ENCODE measurements around the gene IL23A. TPM values are rescaled to one million over a fixed set of nuclear protein-coding genes. Genes with fewer than 3 reads are reported as not detected.

The IL23A gene, protein sequence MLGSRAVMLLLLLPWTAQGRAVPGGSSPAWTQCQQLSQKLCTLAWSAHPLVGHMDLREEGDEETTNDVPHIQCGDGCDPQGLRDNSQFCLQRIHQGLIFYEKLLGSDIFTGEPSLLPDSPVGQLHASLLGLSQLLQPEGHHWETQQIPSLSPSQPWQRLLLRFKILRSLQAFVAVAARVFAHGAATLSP
- polyA plus RNA-seq, result not detected in 2 replicates

DNA sequence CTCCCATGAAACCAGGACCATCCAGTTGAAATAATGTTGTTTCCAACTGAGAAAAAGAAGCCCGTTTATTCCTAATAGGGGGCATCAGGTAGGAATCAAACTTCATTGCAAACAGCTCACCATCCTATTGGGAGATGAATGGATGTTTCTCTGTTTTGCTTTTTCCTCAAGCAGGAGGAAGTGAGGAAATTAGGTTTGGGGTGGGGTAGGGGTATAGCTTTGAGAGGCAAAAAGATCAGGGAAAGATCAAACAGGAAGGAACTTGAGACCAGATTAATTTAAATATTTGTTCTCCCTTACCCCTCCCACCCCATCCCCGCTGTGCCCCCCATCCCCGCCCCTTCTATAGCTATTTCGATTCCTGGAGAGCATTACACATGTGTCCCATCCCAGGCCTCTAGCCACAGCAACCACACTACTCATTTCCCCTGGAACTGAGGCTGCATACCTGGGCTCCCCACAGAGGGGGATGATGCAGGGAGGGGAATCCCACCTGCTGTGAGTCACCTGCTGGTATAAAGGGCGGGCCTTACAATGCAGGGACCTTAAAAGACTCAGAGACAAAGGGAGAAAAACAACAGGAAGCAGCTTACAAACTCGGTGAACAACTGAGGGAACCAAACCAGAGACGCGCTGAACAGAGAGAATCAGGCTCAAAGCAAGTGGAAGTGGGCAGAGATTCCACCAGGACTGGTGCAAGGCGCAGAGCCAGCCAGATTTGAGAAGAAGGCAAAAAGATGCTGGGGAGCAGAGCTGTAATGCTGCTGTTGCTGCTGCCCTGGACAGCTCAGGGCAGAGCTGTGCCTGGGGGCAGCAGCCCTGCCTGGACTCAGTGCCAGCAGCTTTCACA, at the start of gene IL23A:
Gene IL23A, plus strand, starts transcription at position 577 of the 850 bp plus-strand sequence. Its CDS starts 161 bp downstream, at position 738.

DNA sequence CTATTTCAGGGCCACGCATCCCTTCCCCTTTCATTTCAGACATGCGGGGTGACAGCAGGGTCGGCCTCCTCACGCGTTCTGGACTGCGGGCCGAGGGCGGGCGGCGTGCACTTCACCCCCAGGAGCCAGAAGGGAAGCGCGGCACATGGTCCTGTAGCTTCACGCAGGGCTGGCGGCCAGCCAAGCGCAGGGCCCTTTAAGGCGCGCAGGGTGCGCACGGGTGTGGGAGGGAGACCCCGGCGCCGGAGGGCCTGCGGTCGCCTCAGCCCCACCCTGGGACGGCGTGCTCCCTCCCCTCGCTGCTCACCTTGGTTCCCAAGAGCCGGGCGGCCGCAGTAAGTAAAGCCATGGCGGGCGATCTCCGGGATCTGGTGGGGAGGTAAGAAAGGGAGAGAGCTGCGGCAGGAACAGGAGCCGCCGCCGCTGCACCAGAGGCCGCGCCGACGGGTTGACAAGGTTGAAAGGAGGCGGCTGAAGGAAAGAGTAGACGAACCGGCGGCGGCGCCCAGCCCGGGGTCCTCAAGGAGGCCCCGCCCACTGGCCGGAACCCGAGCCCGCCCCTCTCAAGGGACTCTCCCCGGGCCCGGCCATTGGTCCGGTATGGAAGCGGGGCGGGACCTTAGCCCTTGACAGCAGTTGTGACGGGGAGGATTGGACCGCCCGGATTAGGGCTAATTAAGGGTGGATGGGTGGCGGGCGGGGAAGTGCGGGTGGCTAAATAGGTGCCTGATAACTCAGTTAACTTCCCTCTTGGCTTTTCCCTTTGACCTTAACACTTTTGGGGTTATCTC, 38.6 kb upstream of the IL23A start, which contains the start of gene CS:
Gene CS, minus strand, starts transcription at position 478 of the 791 bp plus-strand sequence. Its CDS starts 129 bp downstream, at position 349.

DNA sequence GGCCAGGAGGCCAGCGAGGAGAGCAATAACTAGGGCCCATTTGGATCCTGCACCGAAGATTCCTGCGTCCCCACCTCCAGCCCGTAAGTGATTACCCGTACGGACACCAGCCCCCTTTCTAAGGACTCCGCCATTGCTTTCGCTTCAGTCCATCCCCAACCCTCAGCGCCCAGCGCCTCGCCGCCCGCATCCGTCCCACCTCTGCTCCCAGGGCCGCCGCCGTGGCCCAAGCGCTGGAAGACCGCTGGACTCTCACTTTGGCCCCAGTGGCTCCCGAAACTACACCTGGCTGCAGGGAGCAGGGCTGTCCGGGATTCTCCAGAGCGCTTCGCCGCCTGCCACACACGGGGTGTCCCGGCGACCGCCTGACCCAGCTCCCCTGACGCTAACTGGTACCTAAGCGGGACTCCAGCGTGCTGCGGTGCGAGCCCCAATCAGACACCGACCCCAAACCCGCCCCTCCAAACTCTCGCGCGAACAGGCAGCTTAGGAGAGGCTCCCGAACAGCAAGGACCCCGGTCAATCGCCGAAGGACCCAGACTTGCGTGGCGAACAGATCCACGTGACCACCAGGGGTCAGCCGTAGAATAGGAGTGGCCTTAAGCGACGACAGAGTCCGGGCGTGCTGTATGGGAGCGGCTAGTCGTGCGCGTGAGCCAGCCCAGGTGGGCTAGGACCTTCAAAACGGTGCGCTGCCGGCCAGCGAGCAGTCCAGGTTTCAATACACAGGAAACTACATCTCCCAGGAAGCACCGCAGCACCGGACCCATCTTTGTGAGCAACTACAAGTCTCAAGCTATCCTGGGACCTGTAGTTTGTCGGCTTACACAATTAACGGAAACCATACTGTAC, 22.8 kb upstream of the IL23A start, which contains the start of gene CNPY2:
Gene CNPY2, minus strand, starts transcription at position 367 of the 852 bp plus-strand sequence. CDS start 771 bp downstream, outside the sequence.

DNA sequence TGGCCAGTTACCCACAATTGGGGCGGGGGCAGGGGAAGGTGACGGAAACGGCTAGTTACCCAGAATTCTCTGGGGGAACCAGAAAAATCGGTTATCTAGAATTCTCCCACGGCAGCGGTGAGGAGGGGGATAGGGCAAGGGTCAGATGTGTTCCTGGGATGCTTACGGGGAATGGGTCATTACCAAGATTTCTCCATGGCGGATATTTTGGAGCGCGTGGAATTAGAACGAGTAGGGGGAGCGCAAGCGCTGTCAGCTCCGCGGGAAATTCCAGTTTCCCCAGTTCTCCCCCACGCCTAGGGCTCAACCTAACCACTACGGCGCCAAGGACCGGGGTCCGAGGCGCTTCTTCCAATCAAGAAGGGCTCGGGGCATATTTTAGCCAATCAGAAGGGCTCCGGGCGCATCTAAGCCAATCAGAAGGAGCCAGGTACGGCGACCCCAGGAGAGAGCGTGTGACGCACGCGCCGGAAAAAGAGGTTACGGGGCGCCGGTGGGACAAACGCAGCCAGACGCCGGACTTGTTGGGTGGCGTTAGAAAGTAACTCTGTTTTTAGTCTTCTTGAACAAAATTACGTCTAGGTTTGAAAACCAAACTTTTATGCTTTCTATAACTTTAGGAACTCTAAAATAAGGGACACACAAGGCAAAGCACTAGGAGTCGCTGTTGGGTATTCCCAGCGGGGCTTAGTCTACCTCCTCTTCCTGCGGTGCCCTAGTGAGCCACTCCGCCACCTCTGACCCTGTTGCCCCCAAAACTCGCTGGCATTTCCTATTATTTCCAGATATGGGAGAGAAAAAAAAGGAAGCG, 4.8 kb upstream of the IL23A start, which contains the start of gene PAN2:
Gene PAN2, minus strand, starts transcription at position 322 of the 811 bp plus-strand sequence. CDS start 906 bp downstream, outside the sequence.

DNA sequence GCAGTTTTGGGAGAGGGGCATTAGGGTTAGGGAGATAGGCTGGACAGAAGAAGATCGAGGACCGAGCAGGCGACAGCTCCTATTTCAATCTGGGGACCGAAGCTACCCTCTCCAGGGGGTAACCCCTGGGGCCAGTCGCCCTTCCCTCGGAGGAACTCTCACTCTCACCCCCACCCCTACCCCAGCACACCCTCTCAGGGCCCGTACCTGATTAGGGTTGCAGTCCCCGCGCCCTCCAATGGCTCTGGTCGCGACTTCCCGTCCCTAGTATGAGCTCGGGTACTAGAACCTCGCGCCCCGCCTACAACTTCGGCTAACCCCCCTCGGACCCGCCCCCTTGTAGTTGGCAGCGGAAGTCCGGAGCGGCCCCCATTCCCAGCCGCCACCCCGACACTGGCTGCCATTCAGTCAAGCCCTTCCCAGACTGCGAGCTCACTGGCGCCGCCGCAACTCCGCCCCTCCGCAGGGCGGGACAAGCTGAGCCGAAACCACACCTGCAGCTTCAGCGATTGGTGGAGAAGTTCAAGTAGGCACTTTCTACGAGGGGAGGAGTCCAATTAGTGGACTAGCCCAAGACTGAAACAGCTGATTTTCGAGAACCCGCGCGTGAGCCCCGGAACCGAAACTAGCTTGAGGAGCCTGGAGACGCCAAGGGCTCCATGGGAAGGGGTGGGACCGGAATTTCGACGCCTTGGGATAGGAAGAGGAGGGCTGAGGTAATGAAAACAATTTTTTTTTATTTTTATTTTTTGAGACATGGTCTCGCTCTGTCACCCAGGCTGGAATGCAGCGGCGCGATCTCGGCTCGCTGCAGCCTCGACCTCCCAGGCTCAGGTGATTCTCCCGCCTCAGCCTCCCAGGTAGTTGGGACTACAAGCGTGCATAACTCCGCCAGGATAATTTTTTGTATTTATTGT, 21.4 kb downstream of the IL23A start, which contains the start of gene STAT2:
Gene STAT2, minus strand, starts transcription at position 257 of the 917 bp plus-strand sequence. CDS start 3,536 bp downstream, outside the sequence.

DNA sequence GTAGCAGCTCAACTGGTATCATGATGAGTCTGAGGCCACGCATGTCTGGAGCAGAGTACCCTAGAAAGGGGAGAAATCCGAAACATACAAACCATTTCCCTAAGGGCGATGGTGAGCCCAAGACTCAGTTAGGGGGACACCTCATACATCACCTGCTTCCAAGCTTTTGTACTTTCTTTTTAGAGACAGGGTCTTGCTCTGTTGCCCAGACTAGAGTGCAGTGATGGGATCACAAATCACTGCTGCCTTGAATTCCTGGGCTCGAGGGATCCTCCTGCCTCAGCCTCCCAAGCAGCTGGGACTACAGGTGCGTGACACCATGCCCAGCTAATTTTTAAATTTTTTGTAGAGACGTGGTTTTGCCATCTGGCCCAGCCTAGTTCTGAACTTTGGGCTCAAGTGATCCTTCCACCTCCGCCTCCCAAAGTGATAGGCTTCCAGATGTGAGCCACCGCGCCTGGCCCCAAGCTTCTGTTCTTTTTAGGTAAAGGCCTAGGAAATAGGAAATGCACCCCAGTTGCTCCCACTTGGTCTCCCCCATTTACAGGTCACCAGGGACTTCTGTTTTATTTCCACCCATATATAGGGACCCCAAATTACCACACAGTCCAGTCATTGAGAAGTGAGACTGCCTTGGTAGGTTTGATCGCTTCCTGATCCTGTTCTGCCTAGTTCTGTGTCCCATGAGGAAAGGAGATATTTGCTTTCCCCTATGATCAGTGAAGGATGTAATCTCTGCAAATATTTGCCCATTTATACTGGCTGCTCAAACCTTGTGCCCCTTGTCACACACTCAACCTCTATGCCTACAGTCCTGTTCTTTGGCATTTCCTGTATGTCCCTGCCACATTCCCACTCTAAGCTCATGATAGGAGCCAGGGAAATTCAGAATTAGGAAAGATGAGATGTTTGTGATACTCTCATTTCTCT, 23.7 kb downstream of the IL23A start, which contains the start of gene APOF:
Gene APOF, minus strand, starts transcription at position 728 of the 930 bp plus-strand sequence. Its CDS starts 112 bp downstream, at position 616.

Other genes starting within 250 kb of the IL23A start
- gene PA2G4, start 234.3 kb upstream of the IL23A start, polyA plus RNA-seq, result 51.7 and 59.1 TPM in 2 replicates
- 1,996 and 2,354 TPM in 2 replicates for gene RPL41, start 222.3 kb upstream of the IL23A start, polyA plus RNA-seq
- gene ZC3H10, start 220.6 kb upstream of the IL23A start, polyA plus RNA-seq, result 0.46 and 0.65 TPM in 2 replicates
- 0.99 and 9.1 TPM in 2 replicates for gene ESYT1, start 210.6 kb upstream of the IL23A start, polyA plus RNA-seq
- 99.3 and 105 TPM in 2 replicates for gene MYL6B, start 186.3 kb upstream of the IL23A start, polyA plus RNA-seq
- 2,053 and 2,241 TPM in 2 replicates for gene MYL6, start 180.5 kb upstream of the IL23A start, polyA plus RNA-seq
- gene SMARCC2, start 149.4 kb upstream of the IL23A start, polyA plus RNA-seq, result 52.8 and 59.7 TPM in 2 replicates
- 12.4 and 13.5 TPM in 2 replicates for gene RNF41, start 117.0 kb upstream of the IL23A start, polyA plus RNA-seq
- 28.3 and 36.4 TPM in 2 replicates for gene NABP2, start 114.5 kb upstream of the IL23A start, polyA plus RNA-seq
- not detected in 2 replicates for gene SLC39A5, start 108.8 kb upstream of the IL23A start, polyA plus RNA-seq
- gene ANKRD52, start 80.5 kb upstream of the IL23A start, polyA plus RNA-seq, result 4.2 and 10.7 TPM in 2 replicates
- gene COQ10A, start 71.9 kb upstream of the IL23A start, polyA plus RNA-seq, result 6.7 and 8.2 TPM in 2 replicates
- 117 and 124 TPM in 2 replicates for gene CS, start 38.6 kb upstream of the IL23A start, polyA plus RNA-seq
- 115 and 134 TPM in 2 replicates for gene CNPY2, start 22.9 kb upstream of the IL23A start, polyA plus RNA-seq
- gene PAN2, start 4.9 kb upstream of the IL23A start, polyA plus RNA-seq, result 10.5 and 12.1 TPM in 2 replicates
- gene STAT2, start 21.2 kb downstream of the IL23A start, polyA plus RNA-seq, result 9.7 and 26.8 TPM in 2 replicates
- 0.32 TPM in 1 of 2 replicates, not detected in the other for gene APOF, start 24.0 kb downstream of the IL23A start, polyA plus RNA-seq
- gene TIMELESS, start 110.5 kb downstream of the IL23A start, polyA plus RNA-seq, result 0.20 and 0.63 TPM in 2 replicates
- 0.51 TPM in 1 of 2 replicates, not detected in the other for gene MIP, start 115.8 kb downstream of the IL23A start, polyA plus RNA-seq
- gene SPRYD4, start 129.7 kb downstream of the IL23A start, polyA plus RNA-seq, result 1.6 and 3.1 TPM in 2 replicates
- 8.9 and 18.7 TPM in 2 replicates for gene GLS2, start 149.3 kb downstream of the IL23A start, polyA plus RNA-seq
- 0.30 and 0.83 TPM in 2 replicates for gene RBMS2, start 182.9 kb downstream of the IL23A start, polyA plus RNA-seq